ENCODE measurements around the gene XAB2.
A peak's percentile ranks its signal among the peaks of the same experiment; 100 is the strongest.

The XAB2 gene

DNA sequence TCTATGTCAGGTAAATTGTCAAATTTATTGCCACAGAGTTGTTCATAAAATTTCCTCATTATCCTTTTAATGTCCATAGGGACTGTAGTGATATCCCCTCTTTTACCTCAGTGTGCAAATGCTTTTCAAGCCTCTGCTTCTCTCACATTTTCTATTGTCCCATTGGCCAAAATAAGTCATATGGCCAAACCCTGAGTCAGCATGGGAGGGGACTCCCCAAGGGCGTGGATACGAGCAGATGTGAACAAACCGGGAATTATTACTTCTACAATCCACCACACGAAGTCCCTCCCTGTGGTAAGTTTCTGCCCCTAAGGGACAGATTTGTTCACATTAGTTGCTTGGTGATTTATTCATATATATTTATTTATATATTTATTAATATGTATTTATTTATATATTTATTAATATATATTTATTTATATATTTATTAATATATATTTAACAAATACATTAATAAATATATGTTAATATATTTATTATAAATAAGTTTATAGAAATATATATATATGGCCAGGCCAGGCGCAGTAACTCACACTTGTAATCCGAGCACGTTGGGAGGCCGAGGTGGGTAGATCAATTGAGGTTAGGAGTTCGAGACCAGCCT lies 53.8 kb downstream of the XAB2 start:
- peak in 1 of 2 experiments; percentile 22 for DNase-seq

DNA sequence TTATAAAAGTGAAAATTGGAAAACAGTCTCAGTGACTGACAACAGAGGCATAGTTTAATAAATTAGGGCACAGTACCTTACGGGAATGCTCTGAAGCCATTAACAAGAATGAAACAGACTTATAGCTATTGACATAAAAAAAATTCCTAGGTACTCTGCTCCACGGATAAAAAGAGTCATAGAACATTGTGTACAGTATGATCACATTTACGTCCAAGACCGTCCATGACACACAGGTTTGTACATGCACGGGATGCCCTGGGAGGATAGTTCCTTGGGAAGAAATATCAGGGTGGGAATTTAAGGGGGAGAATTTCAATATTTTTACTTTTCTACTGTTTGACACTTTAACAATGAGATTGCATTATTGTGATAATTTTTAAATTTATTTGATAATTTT lies 58.6 kb downstream of the XAB2 start:
- DNase-seq: no peak
